ENCODE data around the gene CLEC2A.

DNA sequence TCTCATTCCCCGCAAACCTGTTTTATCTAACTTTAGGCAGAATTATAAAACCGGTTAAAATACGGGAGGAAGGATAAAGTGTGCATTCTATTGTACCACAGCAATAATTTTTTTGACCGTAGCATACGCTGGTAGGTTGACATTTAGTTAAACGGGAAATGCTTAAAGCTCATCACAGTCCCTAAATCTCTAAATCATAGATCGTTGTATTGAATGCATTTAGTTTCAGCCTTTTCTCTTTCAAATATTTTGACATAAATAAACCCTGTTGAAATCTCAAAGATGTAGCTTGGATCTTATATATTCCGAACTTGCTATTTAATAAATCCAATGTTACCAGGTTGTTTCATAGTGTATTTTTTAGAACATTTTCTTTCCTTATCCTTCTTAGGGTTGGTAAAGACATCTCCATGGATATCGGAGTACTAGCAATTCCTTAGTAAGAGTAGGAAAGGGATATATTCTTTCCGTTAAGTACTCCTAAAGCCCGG is 63.8 kb downstream of the CLEC2A start:
- TF ChIP-seq, protein P1, sequence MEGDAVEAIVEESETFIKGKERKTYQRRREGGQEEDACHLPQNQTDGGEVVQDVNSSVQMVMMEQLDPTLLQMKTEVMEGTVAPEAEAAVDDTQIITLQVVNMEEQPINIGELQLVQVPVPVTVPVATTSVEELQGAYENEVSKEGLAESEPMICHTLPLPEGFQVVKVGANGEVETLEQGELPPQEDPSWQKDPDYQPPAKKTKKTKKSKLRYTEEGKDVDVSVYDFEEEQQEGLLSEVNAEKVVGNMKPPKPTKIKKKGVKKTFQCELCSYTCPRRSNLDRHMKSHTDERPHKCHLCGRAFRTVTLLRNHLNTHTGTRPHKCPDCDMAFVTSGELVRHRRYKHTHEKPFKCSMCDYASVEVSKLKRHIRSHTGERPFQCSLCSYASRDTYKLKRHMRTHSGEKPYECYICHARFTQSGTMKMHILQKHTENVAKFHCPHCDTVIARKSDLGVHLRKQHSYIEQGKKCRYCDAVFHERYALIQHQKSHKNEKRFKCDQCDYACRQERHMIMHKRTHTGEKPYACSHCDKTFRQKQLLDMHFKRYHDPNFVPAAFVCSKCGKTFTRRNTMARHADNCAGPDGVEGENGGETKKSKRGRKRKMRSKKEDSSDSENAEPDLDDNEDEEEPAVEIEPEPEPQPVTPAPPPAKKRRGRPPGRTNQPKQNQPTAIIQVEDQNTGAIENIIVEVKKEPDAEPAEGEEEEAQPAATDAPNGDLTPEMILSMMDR (IDR thresholded peaks at IDR 0.05; ENCODE audit: borderline replicate concordance, extremely low read depth, low read length, poor library complexity, severe bottlenecking) = no peak
- no peak for TF ChIP-seq EZH2 (IDR thresholded peaks at IDR 0.05; ENCODE audit: borderline replicate concordance, low read depth, low read length, severe bottlenecking)

Measured in DND-41 (cell line).